Glomerular visceral epithelial cell (primary cell): Measurements from ENCODE around the gene STAB1.
"Not testable (repeated sequence)": the region's sequence is repeated elsewhere in the genome, so short reads cannot be mapped to it uniquely, and the experiment has no call there.

Experiments
- DNase-seq: peaks from one replicate; pipeline ENCODE4 v3.0.0-alpha.2; 2016; ENCODE audit errors: extremely low spot score

The STAB1 gene

DNA sequence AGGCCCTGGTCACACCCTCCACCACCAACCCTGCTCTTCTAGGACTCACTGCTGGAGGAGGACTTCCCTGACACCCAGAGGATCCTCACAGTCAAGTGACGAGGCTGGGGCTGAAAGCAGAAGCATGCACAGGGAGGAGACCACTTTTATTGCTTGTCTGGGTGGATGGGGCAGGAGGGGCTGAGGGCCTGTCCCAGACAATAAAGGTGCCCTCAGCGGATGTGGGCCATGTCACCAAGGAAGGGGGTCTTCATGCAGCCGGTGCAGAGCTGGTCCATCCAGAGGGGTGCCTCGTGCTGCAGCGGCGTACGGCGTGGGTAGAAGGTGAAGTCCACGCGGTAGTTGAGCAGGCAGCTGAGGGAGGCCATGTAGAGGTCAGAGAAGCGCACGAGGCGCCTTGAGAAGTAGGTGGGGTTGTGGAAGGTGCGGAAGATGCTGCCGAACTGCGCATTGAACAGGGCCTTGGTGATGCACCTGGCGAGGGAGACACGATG lies 29.2 kb downstream of the STAB1 start:
- DNase-seq: no peak

DNA sequence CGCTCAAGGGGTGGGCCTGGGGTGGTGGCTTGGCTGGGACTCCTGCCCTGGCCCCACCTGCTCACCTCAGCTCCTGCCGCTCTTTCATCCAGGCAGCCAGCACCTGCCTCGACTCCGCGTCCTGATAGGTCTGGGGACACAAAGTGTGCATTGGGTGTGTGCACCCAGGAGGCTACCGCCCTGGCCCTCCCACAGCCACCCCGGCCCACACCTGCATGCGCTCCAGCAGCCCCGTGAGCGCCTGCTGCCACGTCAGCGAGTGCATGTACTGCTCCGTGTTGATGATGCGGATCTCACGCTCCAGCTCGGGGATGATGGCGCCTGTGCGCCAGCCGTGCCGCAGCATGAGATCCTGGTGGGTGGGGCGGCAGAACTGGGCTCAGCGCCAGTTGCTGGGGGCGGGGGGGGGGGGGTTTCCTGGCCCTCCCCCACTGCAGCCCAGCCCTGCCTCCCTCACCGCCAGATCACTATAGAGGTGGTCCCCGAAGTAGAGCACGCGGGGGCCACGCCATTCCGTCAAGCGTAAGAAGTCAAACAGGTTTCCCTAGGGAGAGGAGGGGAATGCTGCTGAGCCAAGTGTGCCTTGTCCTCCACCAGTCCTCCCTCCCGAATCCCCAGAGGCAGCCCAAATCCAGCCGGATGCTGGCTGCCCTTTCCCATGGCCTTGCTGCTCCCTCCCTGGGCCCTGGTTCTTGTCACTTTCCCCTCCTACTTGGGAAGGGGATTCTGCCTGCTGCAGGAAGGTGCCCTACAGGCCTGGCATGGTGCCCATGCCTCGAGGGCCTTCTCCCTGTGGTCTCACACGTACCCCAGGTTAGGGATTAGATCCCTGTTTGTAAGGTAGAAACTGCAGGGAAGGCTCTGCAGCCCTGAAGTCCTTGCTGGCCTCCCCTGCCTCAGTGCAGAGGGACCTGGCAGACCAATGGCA lies 29.9 kb downstream of the STAB1 start:
- no peak for DNase-seq

DNA sequence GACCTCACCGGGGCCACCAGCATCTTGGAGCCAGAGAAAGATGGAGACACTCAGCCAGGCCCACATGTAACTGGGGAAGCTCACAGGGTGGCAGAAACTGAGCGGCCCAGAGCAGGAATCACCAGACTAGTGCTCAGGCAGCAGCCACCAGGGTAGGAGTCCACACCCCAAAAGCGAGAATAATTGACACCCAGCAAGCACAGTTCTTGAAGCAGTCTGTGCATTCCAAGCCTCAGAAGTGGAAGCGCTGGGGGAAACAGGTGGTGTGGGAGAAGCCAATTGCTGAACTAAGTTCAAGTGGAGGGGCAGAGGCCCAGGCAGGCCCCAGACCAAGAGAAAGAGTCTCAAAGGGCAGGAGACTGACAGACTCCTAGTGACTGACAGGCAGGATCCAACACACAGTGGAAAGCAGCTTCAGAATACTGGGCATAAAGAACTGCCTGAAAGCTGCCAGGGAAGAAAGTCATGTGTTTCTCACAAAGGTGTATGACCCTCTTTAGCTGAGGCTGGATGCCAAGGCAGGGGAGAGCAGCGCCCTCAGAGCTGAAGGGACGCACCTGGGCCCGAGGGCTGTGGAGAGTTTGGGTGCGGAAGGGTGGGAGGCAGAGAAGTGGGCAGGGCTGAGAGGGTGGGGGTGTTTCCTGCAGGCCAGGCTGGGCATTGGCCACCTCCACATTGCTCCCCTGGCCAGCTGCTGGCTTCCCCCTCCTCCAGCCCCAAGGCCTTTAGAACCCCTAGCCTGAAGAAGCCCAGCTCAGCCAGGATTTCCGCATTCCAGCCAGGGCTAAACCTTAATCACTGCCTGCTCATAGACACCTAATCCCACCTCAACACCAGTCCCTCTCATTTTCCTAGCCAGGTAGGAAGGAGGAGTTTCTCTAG lies 30.8 kb downstream of the STAB1 start:
- no peak for DNase-seq

DNA sequence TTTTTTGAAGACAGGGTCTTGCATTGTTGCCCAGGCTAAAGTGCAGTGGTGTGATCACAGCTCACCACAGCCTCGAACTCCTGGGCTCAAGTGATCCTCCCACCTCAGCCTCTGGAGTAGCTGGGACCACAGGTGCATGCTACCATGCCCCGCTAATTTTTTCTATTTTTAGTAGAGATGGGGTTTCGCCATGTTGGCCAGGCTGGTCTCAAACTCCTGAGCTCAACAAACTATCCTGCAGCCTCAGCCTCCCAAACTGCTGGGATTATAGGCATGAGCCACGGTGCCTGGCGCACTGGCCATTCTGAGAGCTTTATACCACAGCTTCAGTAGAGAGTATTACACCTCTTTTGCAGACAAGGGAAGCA lies 31.5 kb downstream of the STAB1 start:
- DNase-seq: not testable (repeated sequence)

DNA sequence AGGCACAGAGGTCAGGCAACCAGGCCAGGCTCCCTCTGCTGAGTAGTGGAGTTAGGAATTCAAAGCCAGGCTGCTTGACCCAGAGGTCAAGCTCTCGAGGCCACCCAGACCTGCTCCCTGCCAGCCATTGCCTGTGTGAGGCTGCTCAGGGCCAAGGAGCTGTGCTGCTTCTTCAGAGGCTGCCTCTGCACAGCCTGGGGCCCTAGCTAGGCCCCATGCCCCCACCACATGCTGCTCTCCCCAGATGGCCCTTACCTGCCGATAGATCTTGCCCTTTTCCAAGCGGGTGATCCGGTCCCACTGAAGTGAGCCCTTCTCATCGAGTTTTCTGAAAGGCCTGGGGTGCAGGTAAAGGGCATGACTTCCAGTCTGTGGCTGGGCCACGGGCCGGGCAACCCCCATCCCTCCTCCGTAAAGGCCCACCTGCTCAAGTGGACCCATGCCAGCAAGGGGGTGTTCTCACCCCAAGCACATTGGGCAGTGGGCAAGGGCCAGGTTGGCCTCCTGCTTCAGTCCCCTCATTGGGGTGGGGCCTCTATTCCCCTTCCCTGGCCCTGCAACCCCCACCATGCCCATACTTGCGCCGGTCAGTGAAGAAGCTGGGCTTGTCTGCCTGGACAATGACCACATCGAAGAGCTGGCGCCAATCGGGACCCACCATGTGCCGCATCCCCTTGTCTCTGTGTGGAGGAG lies 32.0 kb downstream of the STAB1 start:
- DNase-seq: no peak

DNA sequence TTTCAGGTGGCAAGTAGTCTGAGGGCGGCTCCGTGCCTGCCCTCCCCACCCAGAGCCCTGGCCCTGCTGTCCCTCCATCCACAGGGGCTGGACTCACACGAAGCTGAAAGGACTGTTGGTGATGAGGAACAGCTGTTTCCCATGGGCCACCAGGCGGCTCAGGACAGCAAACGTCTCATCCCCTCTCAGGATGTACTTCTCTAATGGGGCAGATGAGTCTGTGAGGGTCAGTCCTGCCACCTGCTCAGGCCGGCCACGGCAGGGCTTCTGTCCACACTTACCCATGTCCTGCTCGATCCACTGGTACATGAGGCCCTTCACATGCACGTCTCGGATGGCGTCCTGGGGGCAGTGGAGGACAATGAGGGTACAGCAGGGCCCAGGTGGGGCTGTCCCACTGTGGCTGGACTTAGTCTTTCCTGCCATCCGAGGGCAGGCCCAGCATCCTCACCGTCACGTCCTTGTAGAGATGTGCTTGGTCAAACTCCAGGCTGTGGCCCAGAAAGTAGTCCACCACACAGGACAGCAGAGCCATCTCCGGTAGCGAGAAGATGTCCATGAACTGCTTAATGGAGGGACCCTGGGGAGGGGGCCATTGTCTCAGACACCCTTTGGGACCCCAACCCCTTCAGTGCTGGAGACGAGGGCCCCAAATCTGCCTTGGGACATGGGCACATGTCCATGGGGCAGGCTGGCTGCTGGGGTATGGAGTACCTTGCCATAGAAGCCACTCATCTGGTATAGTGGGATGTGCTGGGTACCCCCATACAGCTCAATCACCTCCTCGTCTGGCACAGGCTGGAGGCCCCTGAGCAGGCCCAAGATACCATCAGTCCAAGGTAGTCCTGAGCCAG lies 32.8 kb downstream of the STAB1 start:
- no peak for DNase-seq

DNA sequence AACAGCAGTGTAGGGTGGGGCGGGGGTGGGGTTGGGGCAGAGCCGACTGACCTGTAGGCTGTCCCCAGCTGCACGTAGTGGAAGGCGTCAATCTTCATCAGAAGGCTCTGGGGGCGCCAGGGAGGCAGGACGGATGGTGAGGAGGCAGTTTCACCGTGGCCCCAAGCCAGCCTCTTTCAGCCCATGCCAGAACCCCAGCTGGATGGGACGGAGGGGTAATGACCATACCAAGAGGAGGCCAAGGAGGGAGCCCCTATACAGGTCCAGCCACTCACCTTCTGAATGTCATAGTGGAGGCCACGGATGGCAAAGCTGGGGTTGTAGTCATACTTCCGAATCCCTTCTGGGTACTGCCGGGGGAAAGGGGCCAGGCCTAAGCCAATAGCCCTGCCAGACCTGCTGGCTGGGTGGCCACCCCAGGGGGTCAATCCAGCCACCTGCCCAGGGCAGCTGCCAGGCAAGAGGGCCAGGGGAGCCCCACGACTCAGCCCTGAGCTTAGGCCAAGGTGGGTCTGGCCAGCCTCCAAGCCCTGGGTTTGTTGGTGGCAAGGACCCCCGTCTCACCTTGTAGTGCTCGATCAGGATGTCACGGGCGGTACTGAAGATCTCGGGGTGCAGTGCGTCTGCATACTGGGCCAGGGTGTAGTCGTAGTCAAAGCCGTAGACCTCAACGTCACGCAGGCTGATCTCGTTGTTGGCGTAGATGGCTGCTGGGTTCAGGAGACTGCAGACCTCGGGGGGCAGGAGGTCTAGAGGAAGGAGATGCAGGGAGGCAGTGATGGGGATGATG lies 33.6 kb downstream of the STAB1 start:
- DNase-seq: no peak

DNA sequence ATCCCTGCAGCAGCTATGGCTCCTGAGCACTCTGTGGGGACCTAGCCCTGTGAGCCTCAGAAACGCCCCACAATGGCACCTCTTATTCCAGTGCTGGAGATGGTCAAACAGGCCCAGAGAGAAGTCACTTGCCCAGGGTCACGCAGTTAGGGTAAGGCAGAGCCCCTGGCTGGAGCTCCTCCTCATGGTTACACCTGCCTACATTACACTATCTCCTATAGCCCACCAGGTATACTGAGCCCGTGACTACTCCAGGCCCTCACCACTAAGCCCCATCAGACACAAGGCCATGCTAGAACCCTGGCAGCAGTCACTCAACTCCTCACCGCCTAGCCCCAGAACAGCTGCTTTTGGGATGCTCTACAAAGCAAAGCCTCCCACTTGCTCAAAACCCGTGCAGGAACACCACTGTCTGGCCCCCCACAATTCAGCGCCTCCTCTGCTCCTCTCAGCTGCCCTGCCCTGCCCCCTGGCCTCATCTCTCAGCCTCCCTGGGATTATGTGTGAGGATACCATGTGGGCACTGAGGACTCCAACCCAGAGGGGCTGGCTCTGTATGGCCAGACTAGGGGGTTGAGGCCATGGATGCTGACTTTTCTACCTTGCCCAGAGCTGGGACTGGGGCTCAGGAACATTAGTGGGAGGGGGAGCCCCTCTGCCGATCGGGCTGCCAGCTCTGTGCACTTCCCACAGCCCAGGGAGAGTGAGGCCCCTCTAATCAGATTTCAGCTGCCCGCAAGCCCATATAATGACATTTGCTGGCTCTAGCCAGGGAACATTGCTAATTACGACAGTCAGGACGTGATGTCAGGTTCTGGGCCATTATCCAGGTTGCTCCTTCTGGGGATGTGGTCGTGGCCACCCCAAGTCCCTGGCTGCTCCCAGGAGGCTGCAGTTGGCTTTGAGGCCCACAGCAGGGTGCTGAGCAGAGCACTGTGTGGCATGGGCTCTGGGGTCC lies 34.5 kb downstream of the STAB1 start:
- DNase-seq: no peak

DNA sequence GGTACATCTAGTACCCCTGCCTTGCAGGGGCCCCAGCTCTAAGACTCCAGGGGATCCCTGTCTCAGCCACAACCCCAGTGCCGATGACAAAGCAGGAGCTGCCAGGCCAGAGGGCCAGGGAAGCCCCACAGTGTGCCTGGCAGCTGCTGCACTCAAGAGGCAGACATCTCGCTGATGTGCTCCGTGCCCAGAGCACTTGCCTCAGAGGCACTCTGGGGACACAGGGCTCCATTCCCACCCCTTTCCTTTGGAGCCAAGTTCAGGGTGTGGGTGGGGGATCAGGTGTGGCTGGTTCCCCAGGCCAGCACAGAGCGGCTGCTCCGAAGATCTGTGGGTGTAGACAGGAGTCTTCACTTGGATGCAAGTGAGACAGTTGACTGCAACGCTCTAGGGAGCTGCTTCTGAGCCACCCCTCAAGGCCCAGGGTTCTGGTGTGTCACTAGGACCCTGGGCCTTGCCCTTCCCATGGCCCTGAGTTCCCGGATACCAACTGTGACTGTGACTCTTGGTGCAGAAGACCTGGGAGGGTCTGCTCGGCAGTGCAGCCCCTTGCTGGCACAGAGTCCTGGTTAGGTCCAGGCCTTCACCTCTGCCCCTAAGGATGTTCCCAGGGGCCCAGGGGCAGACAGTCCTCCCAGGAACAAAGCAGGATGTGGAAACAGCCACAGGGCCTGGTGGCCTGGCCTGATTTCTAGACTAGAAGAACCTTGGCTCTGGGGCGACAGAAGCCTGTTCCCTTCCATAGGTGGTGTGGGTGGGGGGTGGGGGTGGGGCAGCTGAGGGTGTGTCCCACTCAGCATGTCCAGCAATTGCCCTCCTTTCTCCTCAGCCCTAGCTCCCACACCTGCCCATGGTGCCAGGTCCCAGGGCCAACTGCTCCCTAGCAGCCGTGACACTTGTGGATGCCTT lies 36.0 kb downstream of the STAB1 start:
- DNase-seq: no peak

DNA sequence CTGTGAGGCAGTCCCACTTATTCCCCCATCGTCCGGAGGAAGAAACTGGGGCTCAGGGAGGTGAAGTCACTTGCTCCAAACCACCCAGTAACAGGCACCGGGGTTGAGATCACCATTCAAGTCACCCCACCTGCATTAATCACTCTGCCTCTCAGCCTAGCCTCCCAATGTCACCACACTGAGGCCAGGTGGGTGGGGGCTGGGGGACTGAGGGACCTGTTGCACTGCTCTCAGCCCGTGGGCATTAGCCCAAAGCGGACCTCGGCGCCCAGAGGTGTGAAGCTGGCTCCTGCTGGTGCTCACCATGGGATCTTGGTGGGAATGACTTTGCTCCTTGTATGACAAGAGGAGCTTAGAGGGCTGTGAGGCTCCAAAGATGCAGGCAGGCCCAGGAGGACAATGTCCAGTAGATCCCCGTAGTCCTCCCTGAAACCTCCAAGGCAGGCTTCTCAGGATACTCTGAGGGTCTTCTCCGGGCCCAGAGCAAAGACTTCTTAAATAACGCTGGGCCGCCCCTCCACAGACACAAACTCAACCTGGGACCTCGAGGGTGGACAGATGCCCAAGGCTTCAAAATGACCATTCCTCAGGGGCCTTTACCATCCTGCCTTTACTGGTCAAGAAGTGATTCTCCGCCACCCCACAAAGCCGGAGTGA lies 36.9 kb downstream of the STAB1 start:
- no peak for DNase-seq

DNA sequence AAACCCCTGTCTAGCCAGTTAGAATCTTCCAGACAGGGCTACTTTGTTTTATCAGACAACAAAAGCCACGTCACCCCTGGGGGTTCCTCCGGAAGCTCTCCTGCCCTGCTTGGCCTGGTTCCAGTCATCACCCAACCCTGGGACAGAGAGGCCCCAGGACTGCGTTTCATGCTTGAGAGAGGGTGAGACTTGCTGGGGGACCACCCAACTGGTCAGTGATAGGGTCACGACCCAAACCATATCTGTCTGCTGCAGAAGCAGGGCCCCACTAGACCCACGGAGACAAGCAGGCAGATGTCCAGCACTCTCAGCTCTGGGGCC lies 37.3 kb downstream of the STAB1 start:
- peak; percentile 44 for DNase-seq

DNA sequence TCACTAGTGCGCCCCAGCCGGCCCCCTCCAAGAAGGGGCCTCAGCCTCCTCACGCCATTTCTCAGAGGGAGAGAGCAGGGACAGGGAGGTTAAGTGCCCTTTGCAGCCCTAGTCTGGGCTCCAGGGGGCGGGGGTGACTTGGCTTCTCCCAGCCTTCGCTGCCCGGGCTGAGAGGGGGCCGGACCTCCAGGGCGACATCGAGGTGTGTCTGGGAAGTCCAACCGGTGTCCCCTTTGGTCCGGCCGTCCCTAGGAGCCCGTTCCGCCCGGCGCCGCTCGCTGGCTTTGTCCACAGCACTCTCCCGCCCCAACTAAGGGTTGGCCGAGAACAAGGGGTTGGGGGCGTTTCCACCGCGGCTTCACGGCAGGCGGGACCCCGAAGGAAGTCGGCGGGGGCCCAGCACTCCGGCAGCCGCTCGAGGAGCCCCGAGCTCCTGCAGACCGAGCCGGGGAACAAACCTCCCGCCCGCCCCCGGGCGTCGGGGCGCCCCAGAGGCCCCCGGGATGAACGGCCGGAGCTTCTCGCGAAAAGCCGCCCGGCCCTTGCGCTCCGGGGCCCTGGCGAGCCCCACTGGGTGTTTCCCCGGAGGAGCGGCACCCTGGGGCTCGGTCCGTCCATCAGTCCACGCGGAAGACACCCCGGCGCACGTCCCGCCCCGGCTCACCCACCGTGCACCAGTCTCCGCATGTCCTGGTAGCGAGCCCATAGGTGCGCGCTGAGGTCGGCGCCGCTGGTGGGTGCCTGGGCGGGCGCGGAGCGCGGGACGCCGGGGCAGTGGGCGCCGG lies 37.9 kb downstream of the STAB1 start:
- DNase-seq: peak; percentile 26

DNA sequence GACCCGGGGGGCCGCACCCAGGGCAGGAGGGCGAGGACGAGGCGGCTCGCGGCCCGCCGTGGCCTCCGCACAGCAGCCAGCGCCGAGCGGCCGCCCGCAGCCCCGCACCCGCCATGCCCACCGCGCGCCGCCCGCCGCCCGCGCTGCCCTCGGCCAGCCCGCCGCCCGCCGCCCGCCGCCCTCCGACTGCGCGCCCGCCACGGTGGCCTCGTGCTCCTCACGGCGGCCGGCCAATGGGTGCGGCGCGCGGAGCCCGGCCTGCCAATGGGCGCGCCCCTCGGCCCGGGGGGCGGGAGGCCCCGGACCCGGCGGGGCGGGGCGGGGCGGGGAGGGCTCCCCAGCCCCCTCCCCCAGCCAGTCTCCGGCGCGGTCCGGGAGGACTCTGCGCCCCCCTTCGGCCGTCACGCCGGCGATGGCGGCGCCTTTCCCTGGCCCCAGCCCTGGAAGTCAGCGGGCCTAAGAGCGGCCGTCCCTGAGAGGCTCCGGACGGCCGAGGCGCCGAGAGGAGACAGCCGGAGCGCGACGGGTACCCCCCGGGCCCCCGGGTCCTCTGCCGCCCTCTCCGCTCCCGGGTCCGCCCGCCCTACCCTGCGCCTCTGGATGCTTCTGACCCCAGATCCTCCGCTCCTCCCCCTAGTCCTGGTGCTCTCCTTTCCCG lies 38.6 kb downstream of the STAB1 start, which contains the start of gene NT5DC2:
TSS of gene NT5DC2 (minus strand) at position 235 of the 658 bp plus-strand sequence. CDS start at position 115, 120 bp downstream.
- DNase-seq: peak; percentile 84

DNA sequence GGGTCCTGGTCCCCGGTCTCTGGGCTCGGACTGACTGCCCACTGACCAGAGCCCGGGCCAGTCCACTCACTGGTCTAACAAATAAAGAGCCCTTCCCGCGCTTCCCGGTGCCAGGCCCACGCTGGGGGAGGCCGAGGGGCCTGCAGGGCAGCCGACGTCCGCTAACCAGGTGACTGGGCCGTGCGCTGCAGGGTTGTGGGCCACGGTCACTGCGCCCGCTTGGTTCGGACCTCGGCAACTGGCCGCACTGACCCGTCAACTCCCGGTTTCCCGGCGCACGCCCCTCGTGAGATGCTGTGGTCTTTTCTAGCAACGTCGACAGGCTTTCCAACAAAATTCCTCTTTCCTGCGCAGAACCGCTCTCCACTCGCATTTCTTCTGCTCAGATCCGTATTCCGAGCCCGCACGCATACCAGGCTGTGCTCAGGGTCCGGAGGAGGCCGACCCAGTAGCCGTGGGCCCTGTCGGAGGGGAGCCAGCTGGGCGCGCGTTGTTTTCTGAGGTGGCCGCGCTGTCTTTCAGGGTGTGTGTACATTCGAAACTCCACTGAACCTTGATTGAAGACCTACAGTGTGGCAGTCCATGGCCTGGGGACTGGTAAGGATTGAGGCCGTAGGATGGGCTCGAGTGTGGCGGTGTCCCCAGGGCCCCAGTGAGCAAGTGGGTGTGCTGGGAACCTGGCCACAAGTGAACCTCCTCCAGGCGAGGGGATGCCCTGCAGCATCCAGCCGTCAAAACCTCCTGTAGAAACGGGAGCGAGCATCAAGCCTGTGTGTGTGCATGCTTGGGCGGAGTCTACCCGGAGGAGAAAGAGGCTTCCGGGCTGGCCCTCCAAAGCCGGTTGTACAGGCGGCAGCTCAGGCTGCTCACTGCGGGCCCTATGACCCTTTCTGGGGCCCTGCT lies 39.4 kb downstream of the STAB1 start:
- DNase-seq: no peak
